Superior temporal gyrus (tissue), 1 donor: ENCODE data around the gene RBM20.

Experiments used
- DNase-seq: peaks from one replicate; pipeline ENCODE4 v3.0.0-alpha.2; 2016; ENCODE audit errors: extremely low spot score

The RBM20 gene

GRCh38 chr10:110871298-110872084 is 227.4 kb downstream of the RBM20 start, which contains the start of gene PDCD4:
Gene PDCD4, plus strand, starts transcription at chr10:110871928. Its CDS starts 4,100 bp downstream, at chr10:110876028.
- peak; percentile 98 for DNase-seq

GRCh38 chr10:110872145-110872983 is 228.2 kb downstream of the RBM20 start:
- peak; percentile 64 for DNase-seq

- peak; percentile 47 for DNase-seq
Measured at GRCh38 chr10:110872984-110873923, 229.1 kb downstream of the RBM20 start.

- DNase-seq, result no peak
Measured at GRCh38 chr10:110873951-110874350, 229.8 kb downstream of the RBM20 start.

GRCh38 chr10:110876000-110876399 is 231.9 kb downstream of the RBM20 start:
- DNase-seq, result no peak

- no peak for DNase-seq
Measured at GRCh38 chr10:110876788-110877187, 232.7 kb downstream of the RBM20 start.

GRCh38 chr10:110880012-110880411 is 235.9 kb downstream of the RBM20 start:
- DNase-seq, result no peak

GRCh38 chr10:110881247-110881646 is 237.1 kb downstream of the RBM20 start:
- no peak for DNase-seq

- no peak for DNase-seq
Measured at GRCh38 chr10:110881905-110882304, 237.8 kb downstream of the RBM20 start.

GRCh38 chr10:110883924-110884323 is 239.8 kb downstream of the RBM20 start:
- no peak for DNase-seq

GRCh38 chr10:110885932-110886674 is 242.0 kb downstream of the RBM20 start:
- no peak for DNase-seq

- no peak for DNase-seq
Measured at GRCh38 chr10:110887560-110887959, 243.4 kb downstream of the RBM20 start.
